Upper lobe of left lung (tissue), 6 donors: ENCODE results near the gene ITSN1. TPM values are rescaled to one million over a fixed set of nuclear protein-coding genes. Genes with fewer than 3 reads are reported as not detected.
"Not testable (repeated sequence)": the region's sequence is repeated elsewhere in the genome, so short reads cannot be mapped to it uniquely, and the experiment has no call there.

Experiments
- ATAC-seq, 2 donors: fragments of 200-7000 bp; cut with Tn5 transposase; one replicate each; pipeline ENCODE4 v1.9.1; 2022; ENCODE audit warnings: mild to moderate bottlenecking in 2 of 2, moderate library complexity in 2 of 2; ENCODE audit not compliant: low FRiP score in 2 of 2
- DNase-seq, 2 donors: peaks; one replicate each; pipeline ENCODE4 v3.0.0-alpha.2; 2019 to 2020
- H3K27ac ChIP-seq, 4 donors: fragments of 200-600 bp; sonication (generic); one replicate each; pipeline ENCODE4 v1.5.1; 2016 to 2019
- H3K27me3 ChIP-seq, 4 donors: fragments of 200-600 bp; sonication (generic); one replicate each; pipeline ENCODE4 v1.5.1; 2017 to 2019
- H3K36me3 ChIP-seq, 4 donors: fragments of 200-600 bp; sonication (generic); one replicate each; pipeline ENCODE4 v1.5.1; 2016 to 2019
- H3K4me1 ChIP-seq, 4 donors: fragments of 200-600 bp; sonication (generic); one replicate each; pipeline ENCODE4 v1.5.1; 2018 to 2019
- H3K4me3 ChIP-seq, 4 donors: fragments of 200-600 bp; sonication (generic); one replicate each; pipeline ENCODE4 v1.5.1; 2017 to 2019; ENCODE audit warnings: mild to moderate bottlenecking in 2 of 4, moderate library complexity in 1 of 4
- H3K9me3 ChIP-seq, 4 donors: fragments of 200-600 bp; sonication (generic); one replicate each; pipeline ENCODE4 v1.5.1; 2018 to 2019
- EP300 ChIP-seq, 4 donors: sonication (generic); formaldehyde crosslinking; IDR thresholded peaks; one replicate each; pipeline ENCODE4 v1.5.1; 2017; ENCODE audit warnings: antibody characterized with exemption in 4 of 4, control low read depth in 2 of 4
- POLR2A ChIP-seq, 4 donors: fragments of 450-650 bp; IDR thresholded peaks; one replicate each; pipeline ENCODE4 v1.5.1; 2016 to 2017; ENCODE audit warnings: antibody characterized with exemption in 4 of 4, mild to moderate bottlenecking in 2 of 4
- POLR2AphosphoS5 ChIP-seq, 2 donors: sonication (generic); formaldehyde crosslinking; IDR thresholded peaks; one replicate each; pipeline ENCODE4 v1.5.1; 2017; ENCODE audit warnings: antibody characterized with exemption in 2 of 2
- WGBS, 2 donors: methylation state at CpG; one replicate each; pipeline ENCODE4 v1.1.5; 2017 to 2018; 5-methylcytosine and 5-hydroxymethylcytosine counted together
- total RNA-seq, 6 donors: library from RNA; depleted of rRNA in 4 of 6; stranded (reverse); fragments of >200 nt in 4 of 6; gene quantifications; one replicate each; pipeline versions ENCODE4 v1.1.0 to v1.2.1, GENCODE V29; 2016 to 2021
- TF ChIP-seq, protein P1 (sequence below), 6 experiments: fragments of 450-650 bp in 4 of 6; fragments of 200-600 bp in 2 of 6; sonication (generic) in 2 of 6; IDR thresholded peaks; one replicate each; pipeline ENCODE4 v1.5.1; 2016 to 2019; ENCODE audit warnings: antibody characterized with exemption in 6 of 6
- donor health status: DM: no; HTN: no; CAD: no; lungs with moderate emphysema.
- donor health status: DM: no; HTN: yes; CAD: no; lungs with severe emphysema.

The ITSN1 gene
- total RNA-seq, 6 donors from 2014 or later: 19.3 to 103 (median 38.7) TPM

DNA sequence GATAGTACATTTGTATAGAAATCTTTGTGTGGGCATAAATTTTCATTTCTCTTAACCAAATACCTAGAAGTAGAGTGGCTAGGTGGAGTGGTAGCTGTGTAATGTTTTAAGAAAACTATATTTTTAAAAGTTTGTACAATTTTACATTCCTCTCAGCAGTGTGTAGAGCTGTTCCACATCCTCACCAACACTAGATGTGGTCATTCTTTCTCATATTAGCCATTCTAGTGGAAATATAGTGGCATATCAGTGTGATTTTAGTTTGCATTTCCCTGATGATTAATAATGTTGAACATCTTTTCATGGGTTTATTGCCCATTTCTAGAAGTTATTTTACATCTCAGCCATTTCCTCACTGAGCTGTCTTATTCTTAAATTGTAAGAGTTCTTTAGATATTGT, 65.5 kb downstream of the ITSN1 start:
- Histone ChIP-seq H3K9me3 (peaks cover 0 to 11% (median 0%) of the 10 kb centered on the region in 4 donors), H3K27me3 (no peaks in the 10 kb centered on the region), H3K4me1 (peaks cover 0 to 7% (median 5%) of the 10 kb centered on the region in 4 donors), H3K27ac (no peak overlapping the region), H3K4me3 (no peak overlapping the region), H3K36me3 (no peaks in the 10 kb centered on the region)
- DNase-seq (no peak), ATAC-seq (no peak)
- TF ChIP-seq, protein P1, sequence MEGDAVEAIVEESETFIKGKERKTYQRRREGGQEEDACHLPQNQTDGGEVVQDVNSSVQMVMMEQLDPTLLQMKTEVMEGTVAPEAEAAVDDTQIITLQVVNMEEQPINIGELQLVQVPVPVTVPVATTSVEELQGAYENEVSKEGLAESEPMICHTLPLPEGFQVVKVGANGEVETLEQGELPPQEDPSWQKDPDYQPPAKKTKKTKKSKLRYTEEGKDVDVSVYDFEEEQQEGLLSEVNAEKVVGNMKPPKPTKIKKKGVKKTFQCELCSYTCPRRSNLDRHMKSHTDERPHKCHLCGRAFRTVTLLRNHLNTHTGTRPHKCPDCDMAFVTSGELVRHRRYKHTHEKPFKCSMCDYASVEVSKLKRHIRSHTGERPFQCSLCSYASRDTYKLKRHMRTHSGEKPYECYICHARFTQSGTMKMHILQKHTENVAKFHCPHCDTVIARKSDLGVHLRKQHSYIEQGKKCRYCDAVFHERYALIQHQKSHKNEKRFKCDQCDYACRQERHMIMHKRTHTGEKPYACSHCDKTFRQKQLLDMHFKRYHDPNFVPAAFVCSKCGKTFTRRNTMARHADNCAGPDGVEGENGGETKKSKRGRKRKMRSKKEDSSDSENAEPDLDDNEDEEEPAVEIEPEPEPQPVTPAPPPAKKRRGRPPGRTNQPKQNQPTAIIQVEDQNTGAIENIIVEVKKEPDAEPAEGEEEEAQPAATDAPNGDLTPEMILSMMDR (IDR thresholded peaks at IDR 0.05): no peak
- TF ChIP-seq EP300 (IDR thresholded peaks at IDR 0.05) (no peak), POLR2AphosphoS5 (IDR thresholded peaks at IDR 0.05) (no peak), POLR2A (IDR thresholded peaks at IDR 0.05) (no peak)

DNA sequence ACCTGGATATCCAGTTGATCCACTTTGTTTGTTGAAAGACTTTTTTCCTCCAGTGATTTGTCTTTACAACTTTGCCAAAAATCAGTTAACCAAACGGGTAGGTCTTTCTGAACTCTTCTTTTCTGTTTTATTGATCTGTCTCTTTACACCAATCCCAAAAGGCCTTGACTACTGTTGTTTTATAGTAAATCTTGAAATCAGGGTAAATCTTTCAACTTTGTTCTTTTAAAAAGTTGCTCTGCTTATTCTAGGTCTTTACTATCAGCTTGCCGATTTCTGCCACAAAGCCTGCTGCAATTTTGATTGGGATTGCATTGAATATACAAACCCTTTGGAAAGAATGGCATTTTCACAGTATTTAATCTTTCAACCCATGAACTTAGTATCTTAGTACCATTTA, 66.6 kb downstream of the ITSN1 start:
- Histone ChIP-seq H3K4me3 (no peak overlapping the region), H3K4me1 (peaks cover 0 to 6% (median 2%) of the 10 kb centered on the region in 4 donors), H3K27ac (no peak overlapping the region), H3K9me3 (peaks cover 0 to 11% (median 0%) of the 10 kb centered on the region in 4 donors), H3K27me3 (no peaks in the 10 kb centered on the region), H3K36me3 (no peaks in the 10 kb centered on the region)
- TF ChIP-seq, protein P1 (IDR thresholded peaks at IDR 0.05): no peak
- no peak for TF ChIP-seq EP300 (IDR thresholded peaks at IDR 0.05)
- TF ChIP-seq POLR2AphosphoS5 (IDR thresholded peaks at IDR 0.05): no peak
- no peak for TF ChIP-seq POLR2A (IDR thresholded peaks at IDR 0.05)
- DNase-seq (no peak), ATAC-seq (no peak)
- 99 to 100% methylated on average over 2 of the region's 2 CpGs for WGBS, 2 donors

DNA sequence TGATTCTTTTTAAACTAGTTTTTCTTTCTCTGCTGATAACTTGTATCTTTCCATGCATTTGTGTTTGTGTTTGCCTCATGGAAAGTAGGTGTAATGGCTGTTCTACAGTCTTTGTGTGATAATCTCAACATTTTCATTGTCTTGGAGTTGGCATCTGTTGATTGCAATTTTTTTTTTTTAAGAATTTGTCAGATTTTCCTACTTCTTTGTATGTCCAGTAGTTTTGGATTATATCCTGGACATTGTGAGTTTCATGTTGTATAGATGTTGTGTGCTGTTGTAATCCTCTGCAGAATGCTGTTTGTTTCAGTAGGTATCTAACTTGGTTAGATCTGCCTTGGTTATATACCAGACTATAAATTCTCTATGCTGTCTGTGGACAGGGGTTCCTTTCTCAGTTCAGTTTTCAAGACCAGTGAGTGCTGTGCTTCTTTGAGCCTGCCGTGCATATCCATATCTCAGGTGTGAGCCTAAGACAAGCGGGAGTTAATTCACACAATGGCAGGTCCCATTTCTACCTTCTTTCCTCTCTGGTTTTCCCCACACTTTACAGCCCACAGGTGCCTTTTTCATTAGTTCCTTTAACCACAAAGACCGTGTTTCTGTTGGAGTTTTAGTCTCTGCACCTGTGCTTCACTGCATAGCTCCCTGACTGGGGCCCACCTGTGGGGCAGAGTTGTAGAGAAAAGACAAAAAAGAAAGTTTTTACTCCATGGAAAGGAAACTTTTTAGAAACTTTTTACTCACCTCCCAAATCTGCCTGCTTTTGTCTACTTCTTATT, 69.9 kb downstream of the ITSN1 start:
- peaks cover 0 to 11% (median 0%) of the 10 kb centered on the region in 4 donors for H3K9me3 ChIP-seq
- H3K36me3 ChIP-seq: no peaks in the 10 kb centered on the region
- no peak for ATAC-seq
- H3K4me1 ChIP-seq: no peaks in the 10 kb centered on the region
- H3K27me3 ChIP-seq: no peaks in the 10 kb centered on the region
- H3K27ac ChIP-seq: no peak overlapping the region
- no peak overlapping the region for H3K4me3 ChIP-seq
- TF ChIP-seq, protein P1 (IDR thresholded peaks at IDR 0.05): no peak
- TF ChIP-seq POLR2A (IDR thresholded peaks at IDR 0.05) (no peak), EP300 (IDR thresholded peaks at IDR 0.05) (no peak), POLR2AphosphoS5 (IDR thresholded peaks at IDR 0.05) (no peak)
- WGBS, 2 donors: 92 to 94% methylated on average over 3 of the region's 3 CpGs
- no peak for DNase-seq

DNA sequence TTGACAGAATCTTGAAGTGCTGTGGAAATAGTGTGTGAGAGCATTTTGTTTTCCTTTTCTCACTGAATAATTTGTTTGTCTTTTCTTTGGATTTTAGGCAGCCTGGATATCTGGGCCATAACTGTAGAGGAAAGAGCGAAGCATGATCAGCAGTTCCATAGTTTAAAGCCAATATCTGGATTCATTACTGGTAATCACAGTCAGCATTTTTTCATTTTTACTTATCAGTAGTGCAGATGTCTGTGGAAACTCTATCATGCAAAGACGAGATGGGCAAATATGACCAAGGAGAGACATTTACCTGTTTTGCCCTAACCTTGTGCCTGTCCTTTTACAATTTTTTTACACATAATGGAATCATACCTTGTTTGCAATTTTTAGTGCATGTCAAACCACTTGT, 78.8 kb downstream of the ITSN1 start:
- TF ChIP-seq EP300 (IDR thresholded peaks at IDR 0.05) (no peak), POLR2A (IDR thresholded peaks at IDR 0.05) (no peak), POLR2AphosphoS5 (IDR thresholded peaks at IDR 0.05) (no peak)
- TF ChIP-seq, protein P1 (IDR thresholded peaks at IDR 0.05): no peak
- DNase-seq (no peak), ATAC-seq (no peak)
- no peak overlapping the region for H3K27ac ChIP-seq
- WGBS, 2 donors: 91 to 92% methylated on average over 2 of the region's 2 CpGs
- H3K4me3 ChIP-seq: no peak overlapping the region
- H3K27me3 ChIP-seq: no peaks in the 10 kb centered on the region
- peaks cover 0 to 27% (median 0%) of the 10 kb centered on the region in 4 donors for H3K36me3 ChIP-seq
- H3K9me3 ChIP-seq: no peaks in the 10 kb centered on the region
- H3K4me1 ChIP-seq: no peaks in the 10 kb centered on the region

DNA sequence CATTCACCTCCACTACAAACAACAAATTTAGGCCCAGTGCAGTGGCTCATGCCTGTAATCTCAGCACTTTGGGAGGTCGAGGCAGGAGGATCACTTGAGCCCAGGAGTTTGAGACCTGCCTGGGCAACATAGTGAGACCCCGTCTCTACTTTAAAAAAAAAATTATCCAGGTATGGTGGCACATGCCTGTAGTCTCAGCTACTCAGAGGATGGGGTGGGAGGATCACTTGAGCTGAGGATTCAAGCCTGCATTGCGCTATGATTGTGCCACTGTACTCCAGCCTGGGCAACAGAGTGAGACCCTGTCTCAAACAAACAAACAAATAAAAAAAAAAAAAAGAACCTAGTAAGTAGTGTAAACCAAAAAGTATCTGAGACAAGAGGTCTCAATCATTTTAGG, 86.8 kb downstream of the ITSN1 start:
- not testable (repeated sequence) for H3K27me3 ChIP-seq, H3K27ac ChIP-seq
- WGBS, 2 donors: 85 to 100% methylated on average over 3 of the region's 3 CpGs

More for the DNA sequence above, 86.8 kb downstream of the ITSN1 start:
- ATAC-seq, DNase-seq, H3K9me3 ChIP-seq, H3K4me1 ChIP-seq, H3K36me3 ChIP-seq, H3K4me3 ChIP-seq: not testable (repeated sequence)
